Measurements from ENCODE around the gene NR1I3.

The NR1I3 gene

GRCh38 chr1:161196111-161196510, 41.9 kb downstream of the NR1I3 start:
- no peak for DNase-seq (ENCODE audit: low read depth)

DNA sequence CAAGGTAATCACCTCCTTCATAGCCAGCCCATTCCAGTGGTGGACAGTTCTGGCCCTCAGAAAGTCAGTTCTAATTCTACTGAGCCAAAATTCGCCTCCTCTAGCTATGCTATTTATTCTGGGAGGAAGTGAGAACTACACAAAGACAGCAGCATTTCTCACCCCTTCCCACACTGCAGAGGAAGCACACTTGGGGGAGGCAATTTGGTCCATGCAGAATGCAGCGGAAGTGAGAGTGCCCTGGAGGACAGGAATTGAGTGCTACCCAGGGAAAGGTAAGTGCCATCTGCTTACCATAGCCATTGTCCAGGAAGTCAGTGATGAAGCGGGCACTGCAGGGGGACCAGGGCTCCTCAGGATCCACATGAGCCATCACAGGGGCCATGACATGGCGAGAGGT, 42.8 kb downstream of the NR1I3 start:
- no peak for DNase-seq (ENCODE audit: low read depth)

- no peak for DNase-seq (ENCODE audit: low read depth)
These were observed 44.3 kb downstream of the NR1I3 start for GRCh38 chr1:161193561-161194235.

- DNase-seq (ENCODE audit: low read depth), result peak; percentile 61
These were observed 45.2 kb downstream of the NR1I3 start for GRCh38 chr1:161192476-161193465.

GRCh38 chr1:161191971-161192370, 46.0 kb downstream of the NR1I3 start:
- DNase-seq (ENCODE audit: low read depth), result no peak

DNA sequence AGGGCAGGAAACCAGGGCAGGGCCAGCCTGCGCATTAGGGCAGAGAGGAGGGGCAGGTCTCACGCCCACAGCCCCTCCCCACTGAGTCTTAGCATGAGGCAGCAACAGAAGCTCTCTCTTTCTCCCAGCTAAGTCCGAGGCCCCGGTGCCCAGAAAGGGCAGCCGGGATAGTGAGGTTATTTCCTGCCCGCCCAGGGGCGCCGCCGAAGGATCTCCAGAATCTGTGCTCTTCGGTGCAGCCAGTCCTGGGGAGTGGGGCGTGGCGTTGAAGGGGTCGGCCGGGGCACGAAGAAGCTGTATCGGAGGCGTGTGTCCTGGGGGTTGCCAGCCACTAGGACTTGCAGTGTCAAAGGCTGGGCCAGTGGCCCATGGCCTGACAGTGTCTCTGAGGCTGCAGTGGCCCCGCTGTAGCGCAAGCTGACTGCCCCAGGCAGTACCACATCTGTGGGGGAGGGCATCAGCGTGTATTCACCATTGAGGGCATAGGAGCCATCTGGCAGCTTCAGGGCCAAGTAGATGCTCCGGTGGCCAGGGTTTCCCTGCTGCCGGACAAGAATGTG, 47.0 kb downstream of the NR1I3 start:
- DNase-seq (ENCODE audit: low read depth), result no peak

GRCh38 chr1:161189036-161189435, 49.0 kb downstream of the NR1I3 start:
- DNase-seq (ENCODE audit: low read depth), result peak; percentile 70

GRCh38 chr1:161188381-161188780, 49.6 kb downstream of the NR1I3 start:
- DNase-seq (ENCODE audit: low read depth), result no peak

GRCh38 chr1:161187311-161187710, 50.7 kb downstream of the NR1I3 start:
- DNase-seq (ENCODE audit: low read depth), result peak; percentile 88

- no peak for DNase-seq (ENCODE audit: low read depth)
These were observed 52.2 kb downstream of the NR1I3 start for GRCh38 chr1:161185732-161186311.

DNA sequence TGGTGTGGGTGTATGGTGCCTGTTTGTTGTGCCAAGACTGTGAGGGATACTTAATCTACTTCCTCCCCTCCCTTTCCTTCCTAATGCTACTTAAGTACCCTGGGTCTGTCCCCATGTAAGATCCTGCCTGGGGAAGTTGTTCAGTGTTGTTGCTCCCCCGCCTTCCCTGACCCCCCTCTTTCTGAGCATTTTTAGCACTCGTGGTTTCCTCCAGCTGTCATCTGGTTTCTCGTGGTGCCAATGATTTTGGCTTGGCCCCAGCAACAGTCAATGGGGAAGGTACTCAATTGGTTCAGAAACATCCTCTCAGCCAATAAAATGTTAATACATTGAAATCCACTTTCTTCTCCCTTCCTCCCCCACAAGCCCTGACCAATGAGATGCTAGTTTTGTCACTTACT, 52.7 kb downstream of the NR1I3 start:
- peak; percentile 31 for DNase-seq (ENCODE audit: low read depth)

- peak; percentile 47 for DNase-seq (ENCODE audit: low read depth)
These were observed 55.8 kb downstream of the NR1I3 start for GRCh38 chr1:161182214-161182613.

GRCh38 chr1:161180639-161181038, 57.4 kb downstream of the NR1I3 start:
- no peak for DNase-seq (ENCODE audit: low read depth)

DNA sequence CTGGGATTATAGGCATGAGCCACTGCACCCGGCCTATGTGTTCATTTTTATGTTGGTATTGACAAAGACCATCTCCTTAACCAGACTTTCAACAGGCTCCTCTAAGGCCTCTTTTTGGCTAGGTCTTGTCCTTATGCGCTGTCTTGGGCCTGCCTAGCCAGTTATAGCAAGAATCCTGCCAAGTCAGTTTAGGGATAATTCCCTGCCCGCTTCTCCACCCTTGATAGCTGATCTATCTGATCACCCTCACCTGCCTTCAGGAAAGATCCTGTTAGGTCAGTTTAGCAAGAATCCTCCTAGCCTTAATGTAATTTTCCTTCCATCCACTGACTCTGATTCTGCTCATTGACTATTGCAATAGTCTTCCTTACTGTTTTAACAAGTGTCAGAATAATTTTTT, 58.3 kb downstream of the NR1I3 start:
- DNase-seq (ENCODE audit: low read depth), result no peak

Data from amniotic epithelial cell (primary cell).